OCI-M1 (cell line): Measurements from ENCODE around the gene CCL21.

Source experiments
- DNase-seq: peaks from one replicate; lab custom pipeline; 2025; lab: John Stamatoyannopoulos, UW

CCL21 gene

DNA sequence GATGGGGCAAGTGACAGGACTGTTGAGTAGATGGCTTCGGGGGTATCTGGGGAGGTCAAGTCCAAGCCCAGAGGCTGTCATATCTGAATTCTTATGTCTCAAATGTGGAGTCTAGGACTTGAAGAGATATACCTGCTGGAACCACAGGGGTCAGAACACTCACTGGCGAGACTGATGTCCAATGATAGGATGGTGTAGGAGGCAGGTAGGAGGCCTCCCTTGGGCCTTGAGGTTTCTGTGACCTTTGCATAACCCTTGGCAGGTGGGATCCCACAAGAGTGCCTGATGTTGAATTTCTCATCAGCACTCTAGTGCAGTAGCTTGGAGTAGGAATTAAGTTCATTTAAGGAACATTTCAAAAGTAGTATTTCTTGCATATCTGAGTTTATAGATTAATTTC is 2.8 kb downstream of the CCL21 start:
- DNase-seq, result no peak

DNA sequence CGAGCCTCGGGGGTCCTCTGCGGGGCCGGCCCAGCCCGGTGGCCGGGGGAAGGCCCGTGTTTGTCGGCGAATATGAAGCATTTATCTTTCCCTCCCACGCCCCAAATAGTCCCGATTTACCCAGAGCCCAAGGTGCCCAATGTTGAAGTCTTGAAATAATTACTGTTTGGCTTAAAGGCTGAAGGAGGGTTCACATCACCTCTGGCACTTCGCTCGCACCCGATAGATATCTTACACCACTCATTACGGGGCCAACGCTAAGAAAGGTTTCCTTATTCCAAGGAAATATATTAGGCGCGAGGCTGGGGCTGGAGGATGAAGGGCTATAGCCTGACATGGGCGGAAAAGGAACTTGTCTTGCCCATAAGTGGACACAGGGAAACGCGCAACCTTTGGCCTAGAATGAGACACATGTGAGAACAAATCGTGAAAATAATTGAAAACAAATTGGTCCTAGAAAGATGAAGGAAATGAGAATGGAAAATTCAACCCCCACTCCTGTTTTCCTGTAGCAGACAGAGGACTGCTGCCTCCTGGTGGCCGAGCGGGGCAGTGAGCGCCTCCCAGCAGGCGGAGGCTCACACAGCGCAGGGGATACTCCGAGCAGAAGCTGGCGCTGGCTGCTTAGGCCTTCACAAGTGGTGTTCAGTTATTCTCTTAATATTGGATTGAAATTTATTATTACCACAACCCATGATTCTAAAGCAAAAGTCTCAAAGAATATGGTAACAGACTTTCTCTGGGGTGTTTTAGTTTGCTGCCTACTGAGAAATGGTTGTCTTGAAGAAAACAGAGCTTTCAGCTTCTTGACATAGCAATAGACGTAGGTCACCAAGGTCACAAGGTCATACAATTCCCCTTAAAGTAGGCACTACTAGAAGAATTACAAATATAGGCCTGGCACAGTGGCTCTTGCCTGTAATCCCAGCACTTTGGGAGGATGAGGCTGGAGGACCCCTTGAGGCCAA is 7.9 kb downstream of the CCL21 start:
- DNase-seq, result peak; percentile 81

DNA sequence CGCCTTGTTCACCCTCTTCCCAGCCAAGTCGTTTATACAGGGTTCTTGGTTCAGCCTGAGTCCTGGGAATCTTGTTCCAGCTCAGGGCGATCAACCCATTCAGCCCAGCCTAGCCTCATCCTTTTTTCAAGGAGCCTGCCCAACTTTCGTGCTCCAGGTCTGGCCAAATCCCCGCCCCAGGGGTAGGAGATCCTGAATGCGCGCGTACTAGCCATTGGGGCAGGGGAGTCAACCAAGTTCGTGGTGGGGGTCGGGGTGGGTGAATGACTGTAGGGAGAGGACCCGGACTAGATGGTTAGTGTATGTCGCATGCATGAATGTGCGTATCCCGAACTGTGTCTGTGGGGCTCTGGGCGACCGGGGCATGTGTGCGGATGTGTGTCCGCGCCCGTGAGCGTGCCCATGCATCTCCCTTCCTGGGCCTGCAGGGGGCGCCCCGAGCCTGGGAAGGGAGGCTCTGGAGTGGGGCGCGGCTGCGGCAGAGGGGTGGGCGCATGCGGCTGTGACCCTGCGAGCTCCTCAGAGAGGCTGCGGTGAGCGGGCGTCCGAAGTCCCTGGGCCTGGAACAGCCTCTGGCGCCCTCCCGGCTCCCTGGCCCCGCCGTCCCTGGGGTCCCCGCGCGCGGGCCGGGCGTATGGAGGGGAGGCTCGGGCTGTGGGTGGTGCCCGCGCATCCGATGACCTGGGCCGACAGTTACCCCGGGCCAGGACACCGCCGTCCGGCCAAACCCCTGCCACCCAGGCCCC is 8.7 kb downstream of the CCL21 start:
- DNase-seq, result peak; percentile 50

DNA sequence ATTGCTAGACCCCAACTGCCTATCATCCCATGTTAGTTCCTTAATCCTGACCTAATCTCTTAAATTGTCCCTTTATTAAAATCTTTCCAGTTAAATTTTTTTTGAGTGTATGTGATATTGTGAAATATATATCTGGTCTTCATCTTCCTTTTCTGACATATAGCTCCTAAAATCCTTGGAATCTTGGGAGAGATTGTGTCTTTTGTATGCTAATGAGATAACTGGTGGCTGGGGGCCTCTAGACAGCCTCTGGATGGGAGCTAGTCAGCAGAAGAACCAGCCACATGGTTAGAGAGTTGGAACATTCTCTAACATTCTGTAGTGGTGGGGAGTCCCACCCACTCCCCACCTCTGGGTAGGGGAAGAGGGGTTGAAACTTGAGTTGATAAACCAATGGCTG is 15.1 kb downstream of the CCL21 start:
- DNase-seq, result no peak

DNA sequence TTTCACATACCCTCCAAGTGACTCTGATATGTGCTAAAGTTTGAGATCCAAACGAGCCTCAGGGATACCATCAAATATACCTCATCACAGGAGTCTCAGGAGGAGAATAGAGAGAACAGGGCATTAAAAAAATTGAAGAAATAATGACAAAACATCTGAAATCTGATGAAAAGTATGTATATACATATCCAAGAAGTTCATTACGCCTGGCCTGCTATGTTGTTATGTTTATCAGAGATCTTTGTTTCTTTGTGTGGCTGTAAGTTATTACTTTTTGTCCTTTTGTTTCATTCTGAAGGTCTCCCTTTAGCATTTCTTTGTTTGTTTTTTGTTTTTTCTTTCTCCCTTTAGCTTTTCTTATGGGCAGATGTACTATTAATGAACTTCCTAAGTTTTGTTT is 16.4 kb downstream of the CCL21 start:
- DNase-seq, result no peak

DNA sequence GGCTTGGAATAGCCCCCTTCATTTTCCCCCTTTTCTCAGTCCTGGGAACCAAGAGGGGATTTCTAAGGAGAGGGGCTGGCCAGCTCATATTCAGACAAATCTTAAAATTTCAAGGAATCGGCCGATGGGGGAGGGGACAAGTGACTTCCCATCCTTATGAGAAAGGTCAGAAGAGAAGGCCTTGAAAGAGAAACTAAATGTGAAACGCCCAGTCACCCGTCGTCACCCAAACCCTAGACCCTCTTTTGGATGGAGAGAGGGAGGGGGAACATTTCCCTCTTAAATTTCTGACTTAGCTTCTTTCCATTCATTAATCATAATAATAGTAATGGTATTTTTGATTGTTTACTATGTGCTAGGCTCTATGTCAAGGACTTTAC is 18.0 kb downstream of the CCL21 start:
- DNase-seq, result peak; percentile 41

DNA sequence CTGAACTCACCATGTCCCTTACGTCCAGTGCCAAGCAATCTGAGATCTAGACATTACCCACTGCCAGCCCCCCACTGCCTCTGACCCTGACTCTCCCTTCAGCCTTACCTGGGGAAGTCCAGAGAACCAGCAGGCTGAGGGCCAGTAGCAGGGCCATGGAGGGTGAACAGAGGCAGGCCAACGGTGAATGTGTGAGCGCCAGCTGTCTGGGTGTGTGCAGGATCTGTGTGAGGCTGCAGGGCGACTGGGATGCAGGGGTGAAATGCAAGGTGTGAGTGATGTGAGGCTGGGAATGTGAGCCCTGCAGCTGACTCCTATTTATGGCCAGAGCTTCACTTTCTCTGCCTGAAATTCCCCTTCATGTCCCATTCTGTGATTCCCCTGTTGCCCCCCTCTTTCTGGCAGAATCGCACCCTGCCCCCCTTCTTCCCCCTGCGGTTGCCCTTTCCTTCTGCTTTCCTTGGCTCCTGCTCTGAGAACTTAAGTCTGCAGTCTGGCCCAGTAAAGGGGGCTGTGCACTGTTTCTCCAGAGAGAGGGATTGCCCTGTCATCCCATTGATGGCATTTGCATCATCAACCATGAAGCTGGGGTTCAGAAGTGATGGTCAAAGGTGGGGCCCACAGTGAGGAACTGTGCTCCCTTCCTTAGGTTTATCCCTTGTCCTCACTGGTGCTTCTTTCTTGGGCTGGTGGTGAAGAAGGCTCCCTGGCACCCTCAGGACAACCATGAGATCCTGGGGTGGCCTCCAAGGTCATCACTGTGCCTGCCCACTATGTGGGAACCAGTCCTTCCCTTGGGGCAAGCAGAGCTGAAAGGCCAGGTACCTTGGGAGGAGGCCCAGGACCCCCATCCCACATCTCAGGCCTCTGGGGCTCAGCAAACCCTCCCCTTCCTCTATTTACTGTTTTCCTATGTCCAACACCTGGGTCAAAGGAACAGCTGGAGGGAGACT is 18.7 kb downstream of the CCL21 start, which contains the start of gene CCL19:
CCL19 (minus strand) TSS at position 294 of the 953 bp plus-strand sequence; CDS start at position 157, 137 bp downstream.
- DNase-seq, result no peak

DNA sequence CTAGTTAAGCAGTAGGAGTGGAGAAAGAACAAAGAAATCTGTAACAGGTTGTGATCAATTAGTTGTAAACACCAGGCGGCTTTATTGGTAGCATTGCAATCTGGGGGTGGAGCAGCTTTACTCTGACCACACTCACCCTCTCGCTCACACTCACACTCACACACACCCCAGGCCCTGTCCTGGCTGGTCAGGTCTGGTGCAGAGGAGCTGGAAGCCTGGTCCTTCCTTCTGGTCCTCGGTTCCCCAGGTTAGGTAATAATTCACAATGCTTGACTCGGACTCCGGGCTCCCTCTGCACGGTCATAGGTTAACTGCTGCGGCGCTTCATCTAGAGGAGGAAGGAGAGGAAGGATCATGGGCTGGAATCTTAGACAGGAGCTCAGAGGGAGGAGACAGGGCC is 20.4 kb downstream of the CCL21 start:
- no peak for DNase-seq

DNA sequence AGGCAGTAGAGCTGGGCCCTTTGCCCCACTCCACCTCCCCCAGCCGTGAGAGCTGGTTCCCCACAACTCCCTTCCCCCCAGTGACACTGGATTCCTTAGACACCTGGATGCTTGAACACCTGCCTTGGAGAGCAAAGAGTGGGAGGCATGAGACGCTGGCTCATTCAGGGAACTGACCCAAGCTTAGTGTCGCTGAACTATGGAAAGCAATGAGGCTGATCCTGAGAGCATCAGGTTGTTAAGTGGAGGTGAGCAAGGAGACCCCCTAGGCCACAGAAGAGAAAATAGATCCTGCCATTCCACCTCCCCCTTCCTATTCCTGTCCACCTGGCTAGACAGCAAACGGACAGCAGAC is 20.8 kb downstream of the CCL21 start:
- no peak for DNase-seq

DNA sequence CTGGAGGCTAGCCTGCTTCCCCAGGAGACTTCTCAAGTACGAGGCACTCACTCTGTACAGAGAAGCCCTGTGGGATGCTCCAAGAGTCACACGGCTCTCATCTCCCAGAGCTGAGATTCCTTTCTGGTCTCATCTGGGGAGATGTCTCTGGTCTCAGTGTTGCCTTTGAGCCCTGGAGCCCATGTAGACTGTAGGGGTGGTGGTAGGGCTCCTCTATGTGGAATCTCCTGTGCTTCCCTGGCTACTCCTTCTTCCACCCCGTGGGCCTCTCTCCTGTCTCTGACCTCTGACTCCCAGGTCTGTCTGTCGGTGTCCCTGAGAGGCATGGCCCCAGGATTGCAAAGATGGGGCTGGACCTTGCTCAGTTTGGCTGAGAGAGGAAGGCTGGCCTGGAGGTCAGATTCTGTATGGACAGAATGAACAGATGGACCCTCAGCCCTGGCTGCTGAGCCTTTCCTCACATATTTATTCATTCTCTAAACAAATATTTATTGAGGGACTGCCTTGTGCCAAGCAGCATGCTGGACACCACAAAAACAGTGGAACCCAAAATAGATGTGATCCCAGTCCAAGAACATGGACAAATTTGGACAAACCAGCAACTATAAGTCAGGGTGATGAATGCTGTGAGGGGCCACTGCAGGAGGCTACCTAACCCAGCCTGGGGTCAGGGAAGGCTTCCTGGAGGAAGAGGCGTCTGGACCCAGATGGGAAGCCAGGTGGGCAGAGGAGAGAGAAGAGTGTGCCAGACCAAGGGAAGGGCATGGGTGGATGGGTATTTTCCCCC is 21.4 kb downstream of the CCL21 start:
- DNase-seq, result no peak

DNA sequence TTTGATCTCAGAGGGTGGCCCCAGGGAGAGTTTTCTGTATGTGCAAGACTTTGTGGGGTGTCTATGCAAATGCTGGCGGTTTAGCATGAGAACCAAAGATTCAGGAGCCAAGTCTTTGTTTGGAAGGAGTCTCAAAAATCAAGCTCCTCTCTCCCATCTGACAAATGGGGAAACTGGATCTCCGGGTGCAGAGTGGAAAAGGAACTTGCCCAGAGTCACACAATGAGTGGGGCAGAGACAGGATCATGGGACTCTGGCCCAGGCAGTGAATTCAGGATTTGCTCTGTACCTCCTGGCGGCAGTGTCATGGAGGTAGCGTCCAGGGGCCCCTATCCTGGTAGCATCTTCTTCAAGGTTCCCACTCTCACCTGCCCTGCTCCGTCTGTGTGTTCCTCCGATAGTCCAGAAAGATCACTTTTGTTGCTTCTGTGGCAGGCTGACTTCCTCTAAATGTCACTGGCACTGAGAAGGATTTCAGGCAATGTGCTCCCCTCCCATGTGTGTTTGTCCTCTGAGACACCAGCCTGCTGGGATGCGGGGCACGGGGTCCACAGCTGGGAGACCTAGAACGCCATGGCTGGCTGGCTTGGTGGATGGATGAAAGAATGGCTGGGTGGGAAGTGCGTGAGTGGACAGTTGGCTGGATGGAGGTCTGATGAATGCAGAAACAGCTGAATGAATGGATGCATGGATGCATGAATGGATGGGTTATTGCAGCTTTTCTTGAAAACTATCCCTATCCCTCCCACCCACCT is 22.5 kb downstream of the CCL21 start:
- no peak for DNase-seq

DNA sequence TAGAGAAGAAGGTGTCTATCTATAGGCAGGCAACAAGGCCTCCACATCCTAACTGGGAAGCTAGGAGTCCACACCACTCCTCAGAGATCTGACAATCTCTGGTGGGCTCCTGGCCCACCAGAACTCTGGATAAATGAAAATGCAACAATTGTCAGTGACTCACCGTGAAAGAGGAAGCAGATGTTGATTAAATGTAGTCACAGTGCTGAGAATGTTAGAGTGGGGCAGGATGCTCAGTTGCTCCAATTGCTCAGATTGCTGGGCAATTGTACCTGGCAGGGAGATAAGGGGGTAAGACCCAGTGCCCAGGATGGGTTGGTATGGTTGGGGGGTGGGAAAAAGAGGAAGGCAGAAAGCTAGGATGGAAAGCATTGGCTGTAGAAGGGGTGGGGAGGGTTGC is 23.2 kb downstream of the CCL21 start:
- no peak for DNase-seq

DNA sequence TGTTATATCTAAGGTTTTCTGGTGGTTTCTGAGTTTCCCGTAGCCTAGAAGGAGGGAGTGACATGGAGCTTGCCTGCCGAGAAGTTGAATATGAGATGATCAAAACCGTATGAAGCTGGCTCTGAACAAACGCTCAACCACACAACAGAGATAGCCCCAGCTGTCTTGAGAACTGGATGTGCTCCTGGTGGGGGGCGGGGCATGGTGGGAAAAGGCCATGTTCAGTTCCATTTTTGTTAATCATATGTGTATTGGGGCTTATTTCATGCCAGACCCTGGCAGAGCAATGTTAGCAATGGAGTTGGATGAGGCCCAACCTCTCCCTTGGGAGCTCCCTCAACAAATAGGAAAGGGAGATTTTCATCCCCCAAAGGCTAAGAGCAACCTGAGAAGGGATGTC is 23.7 kb downstream of the CCL21 start:
- DNase-seq, result no peak

DNA sequence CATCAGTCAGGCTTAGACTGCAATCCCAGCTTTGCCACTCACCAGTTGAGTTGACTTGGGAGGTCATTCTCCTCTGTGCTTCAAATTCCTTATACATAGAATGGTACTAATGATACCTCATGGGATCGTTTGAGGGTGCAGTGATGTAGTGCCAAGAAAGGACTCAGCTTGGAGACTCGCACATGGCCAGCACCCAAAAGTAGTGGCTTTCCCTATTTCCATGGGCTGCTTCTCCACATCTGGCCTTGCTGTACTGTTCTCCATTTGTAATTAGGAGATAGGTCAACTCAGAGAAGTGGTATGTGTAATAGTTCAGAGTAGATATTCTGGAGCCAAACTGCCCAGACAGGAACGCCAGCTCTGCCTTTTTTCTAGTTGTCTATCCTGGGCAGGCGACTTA is 24.3 kb downstream of the CCL21 start:
- no peak for DNase-seq

DNA sequence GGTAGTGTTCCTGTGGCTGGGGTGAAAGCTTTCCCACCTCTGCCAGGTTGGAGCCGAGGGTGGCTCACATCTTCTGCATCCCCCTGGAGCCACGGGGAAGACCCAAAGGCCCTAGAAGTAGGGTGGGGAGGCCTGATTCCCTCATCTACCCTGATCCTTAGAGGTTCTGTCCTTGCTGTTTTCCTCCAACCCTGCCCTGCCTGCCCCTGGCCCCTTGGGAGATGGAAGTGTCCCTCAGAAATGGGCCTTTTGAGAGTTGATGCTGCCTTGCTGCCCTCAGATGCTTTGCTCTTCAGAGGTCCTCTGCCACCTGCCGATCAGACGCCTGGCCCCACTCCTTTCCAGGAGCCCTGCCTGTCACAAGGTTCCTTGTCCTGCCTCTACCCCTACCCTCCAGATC is 25.1 kb downstream of the CCL21 start:
- DNase-seq, result no peak

DNA sequence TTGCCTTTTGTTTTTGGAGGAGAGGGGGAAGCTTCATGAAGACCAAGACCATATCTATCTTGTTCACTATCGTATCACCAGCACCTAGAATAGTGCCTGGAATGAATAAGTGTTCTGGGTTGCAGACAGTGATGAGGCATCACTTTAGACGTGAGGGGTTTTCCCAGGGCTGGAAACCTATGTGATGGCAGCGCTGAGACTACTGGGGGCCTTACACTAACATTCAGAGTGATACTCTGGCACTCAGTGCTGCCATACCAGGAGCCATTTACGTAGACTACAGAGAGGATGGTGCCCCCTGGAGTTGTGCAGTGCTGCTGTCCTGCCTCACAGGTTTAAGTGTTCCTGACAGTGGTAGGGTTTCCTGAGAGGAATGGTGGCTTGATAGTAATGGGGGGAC is 25.8 kb downstream of the CCL21 start:
- no peak for DNase-seq

DNA sequence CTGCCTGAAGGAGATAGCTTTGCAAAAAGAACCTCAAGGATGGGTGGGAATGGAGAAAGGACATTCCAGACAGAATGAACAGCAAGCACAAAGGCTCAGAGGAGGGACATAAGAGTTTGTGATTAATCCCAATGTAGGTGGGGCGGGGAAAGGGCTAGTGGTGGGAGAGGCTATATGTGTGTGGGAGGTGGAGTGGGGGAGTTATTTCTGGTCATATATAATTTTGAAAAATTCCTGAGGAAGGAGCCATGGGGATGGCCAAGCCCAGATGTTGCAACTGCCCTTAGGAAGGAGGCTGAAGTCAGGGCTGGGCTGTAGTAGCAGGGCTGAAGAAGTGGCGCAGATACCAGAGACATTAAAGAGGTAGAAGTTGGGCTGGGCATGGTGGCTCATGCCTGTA is 34.1 kb downstream of the CCL21 start:
- no peak for DNase-seq

DNA sequence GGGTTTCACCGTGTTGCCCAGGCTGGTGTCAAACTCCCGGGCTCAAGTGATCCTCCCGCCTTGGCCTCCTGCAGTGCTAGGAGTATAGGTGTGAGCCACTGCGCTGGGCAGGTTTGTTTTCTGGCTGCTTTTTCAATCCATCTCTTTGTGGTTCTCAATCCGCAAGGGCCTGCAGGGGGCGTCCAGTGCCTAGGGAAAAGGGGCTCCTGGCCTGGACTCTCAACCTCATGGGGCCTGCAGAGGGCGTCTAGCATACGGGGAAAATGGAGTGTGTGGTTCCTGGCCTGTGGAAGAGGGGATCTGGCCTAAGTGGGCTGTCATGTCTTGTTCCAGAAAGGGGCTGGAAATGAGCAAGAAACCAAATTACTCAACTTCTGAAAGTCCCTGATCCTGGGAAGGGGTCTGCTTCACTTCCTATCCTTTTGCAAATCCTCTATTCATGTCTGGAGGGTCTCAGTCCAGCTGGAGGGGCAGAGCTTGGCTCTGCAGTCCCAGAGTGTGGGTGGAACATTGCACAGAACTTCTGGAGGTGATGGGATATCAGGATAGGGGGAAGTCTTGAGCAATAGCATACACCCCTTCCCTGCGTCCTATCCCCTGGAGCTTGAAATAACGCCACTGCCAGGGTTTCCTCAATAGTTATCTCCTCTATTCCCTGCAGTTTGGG is 34.8 kb downstream of the CCL21 start:
- DNase-seq, result peak; percentile 90

DNA sequence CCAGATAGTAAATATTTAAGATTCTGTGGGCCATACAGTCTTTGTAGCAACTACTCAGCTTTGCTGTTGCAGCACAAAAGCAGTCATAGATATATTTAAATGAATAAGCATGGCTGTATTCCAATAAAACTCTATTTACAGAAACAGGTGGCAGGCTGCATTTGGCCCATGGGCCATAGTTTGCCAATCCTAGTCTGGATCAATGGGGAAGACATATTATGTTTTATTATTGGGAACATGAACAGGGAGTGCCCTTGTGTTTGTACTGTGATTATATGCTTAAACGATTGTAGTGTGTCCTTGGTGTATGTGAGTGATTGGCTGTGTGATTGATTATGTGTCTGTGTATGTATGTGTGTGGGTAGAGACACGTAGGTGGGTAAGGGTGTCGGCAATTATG is 35.5 kb downstream of the CCL21 start:
- DNase-seq, result no peak

DNA sequence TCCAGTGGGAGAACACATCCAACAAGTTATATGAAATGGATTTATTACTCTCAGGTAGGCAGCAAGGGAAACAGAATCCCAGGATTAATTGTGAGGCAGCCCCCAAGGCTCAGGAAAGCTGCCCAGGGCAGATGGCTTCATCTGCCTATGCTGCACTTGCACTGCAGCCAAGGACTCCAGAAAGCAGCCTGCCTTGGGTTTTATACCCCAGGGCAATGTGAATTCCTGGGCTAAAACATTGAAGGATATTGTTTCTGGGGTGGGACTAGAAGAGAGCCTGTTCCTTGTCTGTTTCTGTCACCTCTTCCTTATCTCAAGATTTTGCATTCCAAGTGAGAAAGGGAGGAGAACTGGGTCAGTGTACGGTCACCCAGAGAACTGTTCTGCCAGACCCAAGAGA is 38.6 kb downstream of the CCL21 start:
- no peak for DNase-seq
